Large intestine (tissue), 3 donors: ENCODE measurements around the gene CADM3. TPM values are rescaled to one million over a fixed set of nuclear protein-coding genes. Genes with fewer than 3 reads are reported as not detected.

Experiments used
- DNase-seq, 2 donors: peaks; one replicate each; pipeline versions ENCODE4 v3.0.0 to v3.0.0-alpha.2; 2013
- H3K27ac ChIP-seq: one replicate; pipeline ENCODE4 v1.5.1; 2013; ENCODE audit warnings: low read length
- H3K27me3 ChIP-seq: 2 replicates; pipeline ENCODE4 v1.6.1; 2013; ENCODE audit warnings: low read length; ENCODE audit not compliant: control insufficient read depth, insufficient read depth
- H3K36me3 ChIP-seq: 2 replicates; pipeline ENCODE4 v1.6.1; 2013; ENCODE audit warnings: low read length; ENCODE audit not compliant: control insufficient read depth, insufficient read depth
- H3K4me1 ChIP-seq: one replicate; pipeline ENCODE4 v1.6.1; 2013; ENCODE audit warnings: low read length; ENCODE audit not compliant: control insufficient read depth, insufficient read depth
- H3K4me3 ChIP-seq: one replicate; pipeline ENCODE4 v1.5.1; 2013; ENCODE audit warnings: low read length
- H3K9me3 ChIP-seq: one replicate; pipeline ENCODE4 v1.6.1; 2013; ENCODE audit warnings: mild to moderate bottlenecking, low read depth, low read length, moderate library complexity; ENCODE audit not compliant: control insufficient read depth
- WGBS: methylation state at CpG from one replicate; pipeline ENCODE4 v1.1.5; 2013; ENCODE audit warnings: low lambda C conversion rate; ENCODE audit not compliant: insufficient coverage; 5-methylcytosine and 5-hydroxymethylcytosine counted together
- polyA plus RNA-seq: library from polyadenylated mRNA; unstranded; fragments of 120-200 nt; gene quantifications from one replicate; pipeline ENCODE4 v1.2.1, GENCODE V29; 2013

CADM3 gene
- polyA plus RNA-seq, 1 donor: 14.5 TPM

DNA sequence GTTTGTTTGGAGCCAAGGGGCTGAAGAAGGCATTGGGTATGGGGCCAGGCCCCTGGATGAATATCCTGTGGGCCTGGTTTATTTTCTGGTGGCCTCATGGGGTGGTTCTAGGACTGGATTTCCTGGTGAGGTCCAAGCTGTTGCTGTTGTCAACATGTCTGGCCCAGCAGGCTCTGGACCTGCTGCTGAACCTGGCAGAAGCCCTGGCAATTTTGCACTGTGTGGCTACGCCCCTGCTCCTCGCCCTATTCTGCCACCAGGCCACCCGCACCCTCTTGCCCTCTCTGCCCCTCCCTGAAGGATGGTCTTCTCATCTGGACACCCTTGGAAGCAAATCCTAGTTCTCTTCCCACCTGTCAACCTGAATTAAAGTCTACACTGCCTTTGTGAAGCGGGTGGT, 34.7 kb downstream of the CADM3 start:
- H3K27ac ChIP-seq: no peak overlapping the region
- WGBS: no CpG with 5 or more reads among the region's 4 CpGs
- no peak for DNase-seq
- peaks cover 29% of the 10 kb centered on the region for H3K27me3 ChIP-seq
- no peaks in the 10 kb centered on the region for H3K9me3 ChIP-seq
- H3K4me3 ChIP-seq: no peak overlapping the region
- H3K36me3 ChIP-seq: no peaks in the 10 kb centered on the region
- H3K4me1 ChIP-seq: peaks cover 4% of the 10 kb centered on the region

DNA sequence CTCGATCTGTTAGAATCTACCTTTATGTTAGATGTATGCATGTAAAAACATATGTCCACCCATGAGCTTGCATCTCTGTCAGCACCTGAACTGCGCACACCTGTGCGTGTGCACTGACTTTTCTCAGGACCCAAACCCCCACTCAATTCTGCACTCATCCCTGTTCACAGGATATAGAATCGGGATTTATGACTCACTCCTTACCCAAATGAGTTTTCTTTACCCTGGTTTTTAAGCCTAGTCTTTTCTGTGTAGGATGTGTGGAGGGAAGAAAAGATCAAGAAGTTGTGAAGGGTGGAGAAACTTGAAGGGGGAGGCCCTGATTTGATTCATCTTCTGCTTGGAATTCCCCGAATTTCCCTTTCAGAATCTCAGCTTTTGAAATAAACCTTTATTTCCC, 35.7 kb downstream of the CADM3 start:
- DNase-seq: no peak
- H3K27me3 ChIP-seq: peaks cover 32% of the 10 kb centered on the region
- no peaks in the 10 kb centered on the region for H3K36me3 ChIP-seq
- no peaks in the 10 kb centered on the region for H3K9me3 ChIP-seq
- H3K4me3 ChIP-seq: no peak overlapping the region
- WGBS: no CpG with 5 or more reads among the region's 5 CpGs
- no peak overlapping the region for H3K27ac ChIP-seq
- peaks cover 3% of the 10 kb centered on the region for H3K4me1 ChIP-seq

DNA sequence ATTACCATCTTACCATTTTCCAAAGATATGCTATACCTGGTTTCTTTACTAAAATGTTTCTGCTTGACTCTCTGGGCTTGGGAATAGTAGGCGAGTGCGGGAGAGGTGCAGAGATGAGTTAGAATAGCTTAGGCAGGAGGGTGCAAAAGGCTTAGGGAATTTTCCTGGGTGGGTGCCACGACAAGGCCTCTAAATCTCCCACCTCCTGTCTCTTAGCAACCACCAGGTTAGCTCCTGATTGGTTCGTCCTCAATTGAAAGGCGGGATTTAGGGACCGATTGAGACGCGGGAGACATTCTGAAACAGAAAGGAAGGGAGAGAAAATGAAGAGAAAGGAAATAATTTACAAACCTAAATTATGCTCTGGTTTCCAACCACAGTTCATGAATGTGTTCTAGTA, 36.4 kb downstream of the CADM3 start:
- DNase-seq: no peak
- Histone ChIP-seq H3K4me3 (no peak overlapping the region), H3K27me3 (peaks cover 32% of the 10 kb centered on the region), H3K4me1 (peaks cover 3% of the 10 kb centered on the region), H3K9me3 (no peaks in the 10 kb centered on the region), H3K36me3 (no peaks in the 10 kb centered on the region), H3K27ac (no peak overlapping the region)
- WGBS: no CpG with 5 or more reads among the region's 8 CpGs

DNA sequence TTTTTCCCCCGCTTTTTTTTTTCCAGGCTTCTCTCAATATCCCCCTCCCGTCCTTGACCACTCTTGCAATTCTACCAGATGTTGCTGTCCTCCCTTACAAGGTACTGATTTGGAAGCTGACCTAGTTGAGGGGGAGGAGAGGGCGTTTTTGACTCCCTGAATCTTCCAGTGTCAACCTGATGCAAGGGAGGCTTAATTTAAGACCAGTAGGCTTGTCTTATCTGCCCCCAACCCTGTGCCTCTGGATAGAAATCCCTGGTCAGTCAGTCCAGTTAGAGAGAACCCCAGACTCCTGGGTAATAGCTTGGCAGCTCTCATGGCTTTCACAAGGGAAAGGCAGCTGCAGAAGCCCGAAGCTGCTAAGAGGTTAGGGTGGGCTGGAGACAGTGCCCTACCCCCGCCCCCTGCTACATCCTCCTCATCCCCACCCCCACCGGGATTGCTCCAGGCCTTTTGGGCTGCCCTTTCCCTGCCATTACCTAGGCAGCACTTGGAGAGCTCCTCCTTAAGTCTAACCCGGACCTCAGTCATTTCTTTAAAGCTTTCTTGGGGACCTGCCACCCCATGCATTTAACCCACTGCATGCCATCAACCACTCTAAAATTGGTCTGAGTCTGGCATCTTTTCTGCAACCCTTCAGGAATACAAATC, 36.9 kb downstream of the CADM3 start:
- no peak for DNase-seq
- Histone ChIP-seq H3K27me3 (peaks cover 32% of the 10 kb centered on the region), H3K4me3 (no peak overlapping the region), H3K9me3 (no peaks in the 10 kb centered on the region), H3K36me3 (no peaks in the 10 kb centered on the region), H3K27ac (no peak overlapping the region), H3K4me1 (peaks cover 3% of the 10 kb centered on the region)
- WGBS: 50% methylated on average over 1 of the region's 7 CpGs

DNA sequence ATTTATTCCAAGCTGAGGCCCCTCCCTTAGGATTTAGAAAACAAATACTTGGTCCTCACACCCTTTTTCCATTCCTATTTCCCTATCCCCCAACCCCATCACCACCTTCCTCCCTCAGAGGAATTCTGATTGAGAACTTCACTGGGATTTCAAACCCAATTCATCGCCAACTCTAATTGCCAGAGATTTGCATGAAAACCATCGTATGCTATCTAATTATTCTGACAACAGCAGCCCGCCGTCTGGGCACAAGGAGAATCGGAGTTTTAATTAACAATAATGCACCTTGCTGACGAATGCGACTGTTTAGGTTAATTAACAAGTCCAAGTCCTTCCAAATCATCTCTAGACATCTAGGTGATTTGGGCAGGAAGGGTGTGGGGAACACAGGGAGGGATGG, 37.6 kb downstream of the CADM3 start:
- no peaks in the 10 kb centered on the region for H3K36me3 ChIP-seq
- H3K9me3 ChIP-seq: no peaks in the 10 kb centered on the region
- H3K4me1 ChIP-seq: peaks cover 3% of the 10 kb centered on the region
- DNase-seq: no peak
- peaks cover 30% of the 10 kb centered on the region for H3K27me3 ChIP-seq
- H3K27ac ChIP-seq: no peak overlapping the region
- H3K4me3 ChIP-seq: no peak overlapping the region
- no CpG with 5 or more reads among the region's 7 CpGs for WGBS

DNA sequence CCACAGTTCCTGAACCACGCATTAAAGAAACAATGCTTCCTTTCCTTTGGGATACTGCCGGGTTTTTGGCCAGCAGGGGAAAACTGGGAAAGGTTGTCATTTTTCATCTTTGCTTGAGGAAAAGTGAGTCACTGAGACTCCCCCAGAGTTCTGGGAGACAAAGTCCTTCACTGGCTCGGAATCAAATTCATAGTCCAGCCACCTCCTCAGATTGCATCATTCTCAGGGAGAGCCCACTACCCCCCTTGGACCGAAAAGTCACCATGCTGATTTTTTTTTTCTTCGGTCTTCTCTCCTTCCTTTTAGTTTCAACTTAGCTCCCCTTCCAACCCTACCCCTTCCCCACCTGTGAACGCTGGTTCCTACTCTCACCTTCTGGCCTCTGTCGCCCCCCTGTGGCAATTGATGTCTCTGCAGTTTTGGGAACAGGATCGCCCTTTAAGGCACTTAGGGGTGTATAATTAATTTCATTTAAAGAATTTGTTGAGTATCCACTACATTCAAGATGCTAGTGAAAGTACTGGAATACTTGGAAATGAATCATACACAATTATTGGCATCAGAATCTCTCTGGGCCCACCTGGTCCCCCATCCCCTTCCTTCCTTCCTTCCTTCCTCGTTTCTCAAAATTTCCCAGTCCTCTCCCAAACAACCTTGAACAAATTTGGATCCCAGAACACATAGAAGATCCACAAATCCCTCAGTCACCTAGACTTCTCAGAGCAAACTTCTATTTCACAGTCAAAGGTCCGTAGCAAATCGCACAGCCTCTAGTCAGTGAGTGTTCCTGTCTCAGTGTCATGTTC, 40.1 kb downstream of the CADM3 start:
- Histone ChIP-seq H3K27me3 (peaks cover 26% of the 10 kb centered on the region), H3K4me1 (peaks cover 3% of the 10 kb centered on the region), H3K4me3 (no peak overlapping the region), H3K27ac (no peak overlapping the region), H3K9me3 (no peaks in the 10 kb centered on the region), H3K36me3 (no peaks in the 10 kb centered on the region)
- WGBS: 19% methylated on average over 3 of the region's 11 CpGs
- peak in 1 of 2 donors; percentile 12 for DNase-seq

DNA sequence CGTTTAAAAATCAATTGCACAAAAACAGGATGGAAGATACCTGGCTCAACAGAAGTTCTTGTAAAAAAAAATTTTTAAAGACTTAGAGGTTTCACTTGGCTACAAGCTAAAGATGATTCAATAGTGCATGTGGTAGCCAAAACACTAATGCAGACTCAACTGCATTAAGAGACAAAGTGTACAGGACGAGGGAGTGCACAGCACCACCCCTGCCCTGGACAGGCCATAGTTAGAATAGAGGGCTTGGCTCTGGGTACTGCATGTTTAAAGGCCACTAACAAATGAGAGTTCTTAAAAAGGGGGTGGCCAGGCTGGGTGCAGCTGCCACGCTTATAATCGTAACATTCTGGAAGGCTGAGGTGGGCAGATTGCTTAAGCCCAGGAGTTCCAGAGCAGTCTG, 41.2 kb downstream of the CADM3 start:
- H3K27me3 ChIP-seq: peaks cover 23% of the 10 kb centered on the region
- no peak for DNase-seq
- H3K9me3 ChIP-seq: no peaks in the 10 kb centered on the region
- no peaks in the 10 kb centered on the region for H3K36me3 ChIP-seq
- H3K4me3 ChIP-seq: no peak overlapping the region
- H3K27ac ChIP-seq: no peak overlapping the region
- no CpG with 5 or more reads among the region's 4 CpGs for WGBS
- H3K4me1 ChIP-seq: peaks cover 3% of the 10 kb centered on the region

DNA sequence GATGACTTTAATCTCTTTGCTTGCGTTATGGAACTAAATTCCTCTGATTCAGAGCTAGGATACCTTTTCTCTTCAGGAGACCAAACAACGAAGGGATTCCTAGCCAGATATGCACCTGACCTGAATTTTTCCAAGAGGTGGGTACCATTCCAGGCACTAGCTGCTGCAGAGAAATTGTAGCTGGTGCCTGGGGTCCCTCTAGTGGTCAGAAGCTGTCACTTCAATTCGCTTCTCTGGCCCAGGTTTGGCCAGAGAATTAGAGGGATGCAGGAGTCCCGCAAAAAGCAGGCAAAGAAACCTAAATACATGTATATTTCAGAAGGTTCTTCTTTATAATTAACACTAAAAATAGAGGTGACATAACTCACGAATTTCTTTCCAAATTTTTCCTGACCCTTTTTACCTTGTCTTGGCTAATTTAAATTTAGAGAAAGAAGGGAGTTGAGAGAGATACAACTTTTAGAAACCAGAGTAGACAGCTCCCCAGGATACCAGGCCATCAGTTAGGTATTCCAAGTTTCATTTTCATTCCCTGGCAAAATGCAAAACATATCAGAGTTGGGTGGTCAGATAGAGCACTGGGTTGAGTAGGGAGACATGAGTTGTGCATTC, 42.8 kb downstream of the CADM3 start:
- H3K27ac ChIP-seq: no peak overlapping the region
- peak in 1 of 2 donors; percentile 13 for DNase-seq
- H3K27me3 ChIP-seq: peaks cover 7% of the 10 kb centered on the region
- H3K4me3 ChIP-seq: no peak overlapping the region
- WGBS: 0% methylated on average over 1 of the region's 5 CpGs
- peaks cover 3% of the 10 kb centered on the region for H3K4me1 ChIP-seq
- H3K9me3 ChIP-seq: no peaks in the 10 kb centered on the region
- H3K36me3 ChIP-seq: no peaks in the 10 kb centered on the region

DNA sequence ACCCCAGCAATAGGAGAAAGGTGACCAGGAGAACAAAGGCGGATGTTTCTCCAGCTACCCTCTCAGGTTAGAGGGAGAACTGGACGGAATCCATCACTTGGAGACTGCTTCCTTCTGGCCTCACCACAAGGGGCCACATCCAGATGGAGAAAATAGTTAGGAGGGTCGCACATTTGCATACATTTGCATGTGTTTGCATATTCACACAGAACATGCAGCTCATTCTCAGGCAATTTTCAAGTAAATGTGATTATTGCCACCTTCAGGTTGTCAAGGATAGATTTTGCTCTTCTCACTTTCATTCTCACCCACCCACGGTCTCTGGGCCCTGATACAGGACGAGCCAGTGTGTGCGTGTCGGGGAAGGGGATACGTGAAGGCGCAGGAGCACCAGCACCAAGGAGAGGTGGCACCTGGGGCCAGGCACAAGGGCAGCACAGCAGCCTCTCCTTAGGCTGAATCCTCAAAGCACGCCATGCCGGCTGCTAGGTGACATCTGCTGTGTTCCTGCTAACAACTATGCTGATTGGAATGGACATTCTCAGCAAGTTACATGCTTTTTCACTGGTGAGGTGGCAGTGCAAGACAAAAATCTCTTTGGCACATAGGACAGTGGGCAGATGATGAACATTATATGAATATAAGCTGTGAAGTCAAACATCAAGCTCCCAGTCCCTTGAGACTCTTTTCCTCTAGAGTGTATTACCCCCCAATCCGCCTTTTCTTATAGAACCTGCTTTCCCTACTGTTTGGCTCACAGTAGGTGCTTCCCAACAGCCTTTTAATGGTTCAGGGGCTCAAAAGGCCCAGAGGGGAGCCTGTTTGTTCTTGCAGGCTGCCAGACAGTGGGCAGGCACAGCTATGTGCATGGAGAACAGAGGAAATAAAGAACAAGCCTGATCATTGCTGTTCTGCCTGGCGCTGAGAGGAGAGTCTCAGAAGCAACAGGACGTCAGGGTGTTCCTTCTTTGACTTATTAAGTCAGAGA, 47.5 kb downstream of the CADM3 start:
- no peak for DNase-seq
- no peaks in the 10 kb centered on the region for H3K9me3 ChIP-seq
- H3K36me3 ChIP-seq: no peaks in the 10 kb centered on the region
- H3K27ac ChIP-seq: no peak overlapping the region
- no peak overlapping the region for H3K4me3 ChIP-seq
- WGBS: no CpG with 5 or more reads among the region's 14 CpGs
- H3K27me3 ChIP-seq: no peaks in the 10 kb centered on the region
- H3K4me1 ChIP-seq: no peaks in the 10 kb centered on the region
